MCF 10A (cell line): Measurements from ENCODE around the gene AKT1S1. TPM values are rescaled to one million over a fixed set of nuclear protein-coding genes. Genes with fewer than 3 reads are reported as not detected.

Experiments
- BruUV-seq: library from RNA; stranded (reverse); fragments of 400-500 nt; replicated peaks from 2 replicates; lab custom pipeline; 2021; lab: Mats Ljungman, UMichigan
- CTCF ChIA-PET: fragments of 300-600 bp; sonication (Branson Sonifier 250); formaldehyde crosslinking; extraction: SDS; loops from one replicate; lab custom pipeline; 2021; ENCODE audit warnings: antibody characterized with exemption, inconsistent platforms; lab: Yijun Ruan, JAX
- POLR2A ChIA-PET: fragments of 300-600, 350-650 bp; sonication (Branson Sonifier 250); formaldehyde crosslinking; extraction: SDS; loops from one replicate; lab custom pipeline; 2020; ENCODE audit warnings: antibody characterized with exemption, inconsistent platforms; lab: Yijun Ruan, JAX
- DNase-seq: peaks from one replicate; pipeline ENCODE4 v3.0.0-alpha.2; 2018; ENCODE audit not compliant: unreplicated experiment
- H3K27ac Mint-ChIP-seq: one replicate; pipeline ENCODE4 v1.8.0; 2022; ENCODE audit warnings: mild to moderate bottlenecking, low read depth, mixed read lengths; ENCODE audit not compliant: unreplicated experiment
- H3K27me3 Mint-ChIP-seq: one replicate; pipeline ENCODE4 v1.8.0; 2022; ENCODE audit warnings: mixed read lengths; ENCODE audit not compliant: insufficient read depth, unreplicated experiment
- H3K36me3 Mint-ChIP-seq: one replicate; pipeline ENCODE4 v1.8.0; 2022; ENCODE audit warnings: mild to moderate bottlenecking, moderate library complexity, mixed read lengths; ENCODE audit not compliant: insufficient read depth, unreplicated experiment
- H3K4me1 Mint-ChIP-seq: one replicate; pipeline ENCODE4 v1.8.0; 2022; ENCODE audit warnings: mixed read lengths; ENCODE audit not compliant: insufficient read depth, unreplicated experiment
- H3K4me3 Mint-ChIP-seq: one replicate; pipeline ENCODE4 v1.8.0; 2022; ENCODE audit warnings: mild to moderate bottlenecking, moderate library complexity, mixed read lengths; ENCODE audit not compliant: unreplicated experiment
- H3K9me3 Mint-ChIP-seq: one replicate; pipeline ENCODE4 v1.8.0; 2022; ENCODE audit warnings: mixed read lengths; ENCODE audit not compliant: unreplicated experiment
- CTCF ChIP-seq: fragments of 200-600 bp; IDR thresholded peaks from one replicate; pipeline ENCODE4 v1.8.0; 2022; ENCODE audit warnings: antibody characterized with exemption, mild to moderate bottlenecking; ENCODE audit not compliant: unreplicated experiment
- intact Hi-C: fragments of 100-400 bp; cut with micrococcal nuclease; formaldehyde crosslinking; loops from 2 replicates; pipeline ENCODE4 v1.14.1; 2022
- total RNA-seq: library from RNA; stranded (reverse); gene quantifications from 2 replicates; pipeline ENCODE4 v1.2.3, GENCODE V29; 2022

AKT1S1 gene
- total RNA-seq, 1 experiment from 2014 or later: 74.7 TPM

DNA sequence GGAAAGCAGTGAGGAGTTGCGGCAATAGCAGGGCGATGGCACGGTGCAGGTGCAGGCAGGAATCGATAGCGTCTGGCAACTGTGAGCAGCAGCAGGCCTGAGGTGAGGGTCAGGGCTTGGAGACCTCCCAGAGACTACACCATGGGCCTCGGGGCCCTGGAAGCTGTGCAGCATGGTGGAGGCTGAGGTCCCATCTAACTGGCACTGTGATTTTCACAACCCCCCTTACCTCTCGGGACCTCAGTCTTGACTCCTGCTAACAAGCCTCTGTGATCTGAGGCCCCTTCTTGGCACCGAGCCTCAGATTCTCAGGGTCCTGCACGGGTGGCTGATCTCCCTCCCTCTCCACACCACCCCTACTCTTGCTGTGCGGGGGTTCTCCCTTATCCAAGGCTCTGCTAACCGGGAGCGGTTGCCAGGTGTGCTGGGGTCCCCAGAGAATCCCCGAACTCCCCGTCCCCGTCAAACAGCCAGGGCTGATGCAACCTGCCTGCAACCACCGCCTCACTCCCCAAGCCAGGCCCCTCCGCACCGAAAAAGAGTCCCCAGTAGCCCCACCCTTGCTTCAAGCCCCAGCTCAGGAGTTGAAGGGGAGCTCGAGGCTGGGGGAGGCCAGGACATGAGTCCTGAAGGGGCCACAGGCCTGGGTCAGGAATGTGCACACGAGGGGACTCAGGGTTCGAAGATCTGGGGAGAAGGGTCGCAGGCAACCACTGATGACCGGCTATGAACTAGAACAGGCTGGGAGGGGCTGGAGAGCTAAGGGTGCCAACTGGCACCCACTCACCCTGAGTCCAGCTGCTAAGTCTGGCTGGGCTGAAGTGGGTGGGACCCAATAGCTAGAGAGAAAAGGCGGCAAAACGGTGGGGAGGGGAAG, 47.1 kb upstream of the AKT1S1 start:
- Mint-ChIP-seq H3K9me3 (no peaks in the 10 kb centered on the region), H3K27me3 (no peaks in the 10 kb centered on the region), H3K27ac (no peak overlapping the region), H3K4me1 (peaks cover 15% of the 10 kb centered on the region), H3K36me3 (peaks cover 56% of the 10 kb centered on the region), H3K4me3 (no peak overlapping the region)
- TF ChIP-seq CTCF: no peak
- DNase-seq: no peak
- ChIA-PET POLR2A (interaction anchor here (0.6 to 0.9 kb wide), 2 partner anchors 38 to 46 kb away, joined by 4 read pairs; partner anchors contain the start of gene TBC1D17), CTCF (interaction anchor here (0.6 to 0.7 kb wide), 2 partner anchors 11 to 634 kb away, joined by 3 read pairs; no protein-coding TSS in a partner anchor)
- no TSS peak for BruUV-seq
- intact Hi-C loops: no loop called here

GRCh38 chr19:49923055-49924003, 46.2 kb upstream of the AKT1S1 start:
- POLR2A ChIA-PET: no interaction called here
- Mint-ChIP-seq H3K4me1 (peaks cover 15% of the 10 kb centered on the region), H3K27me3 (no peaks in the 10 kb centered on the region), H3K36me3 (peaks cover 51% of the 10 kb centered on the region), H3K27ac (no peak overlapping the region), H3K4me3 (no peak overlapping the region), H3K9me3 (no peaks in the 10 kb centered on the region)
- DNase-seq: no peak
- no peak for TF ChIP-seq CTCF
- CTCF ChIA-PET: no interaction called here
- BruUV-seq: no TSS peak
- intact Hi-C loops: no loop called here

- no peak for TF ChIP-seq CTCF
- Mint-ChIP-seq H3K9me3 (no peaks in the 10 kb centered on the region), H3K36me3 (peaks cover 45% of the 10 kb centered on the region), H3K4me1 (peaks cover 8% of the 10 kb centered on the region), H3K4me3 (no peak overlapping the region), H3K27me3 (no peaks in the 10 kb centered on the region), H3K27ac (no peak overlapping the region)
- intact Hi-C loops: no loop called here
- peak; percentile 36 for DNase-seq
- ChIA-PET CTCF (interaction anchor here (0.6 kb wide), 1 partner anchor 356 kb away, joined by 4 read pairs; no protein-coding TSS in a partner anchor), POLR2A (no interaction called here)
- no TSS peak for BruUV-seq
These were observed 45.0 kb upstream of the AKT1S1 start for GRCh38 chr19:49921871-49922795.
